ENCODE results near the gene TAAR6.
"Not testable (repeated sequence)": the region's sequence is repeated elsewhere in the genome, so short reads cannot be mapped to it uniquely, and the experiment has no call there.

Gene TAAR6

DNA sequence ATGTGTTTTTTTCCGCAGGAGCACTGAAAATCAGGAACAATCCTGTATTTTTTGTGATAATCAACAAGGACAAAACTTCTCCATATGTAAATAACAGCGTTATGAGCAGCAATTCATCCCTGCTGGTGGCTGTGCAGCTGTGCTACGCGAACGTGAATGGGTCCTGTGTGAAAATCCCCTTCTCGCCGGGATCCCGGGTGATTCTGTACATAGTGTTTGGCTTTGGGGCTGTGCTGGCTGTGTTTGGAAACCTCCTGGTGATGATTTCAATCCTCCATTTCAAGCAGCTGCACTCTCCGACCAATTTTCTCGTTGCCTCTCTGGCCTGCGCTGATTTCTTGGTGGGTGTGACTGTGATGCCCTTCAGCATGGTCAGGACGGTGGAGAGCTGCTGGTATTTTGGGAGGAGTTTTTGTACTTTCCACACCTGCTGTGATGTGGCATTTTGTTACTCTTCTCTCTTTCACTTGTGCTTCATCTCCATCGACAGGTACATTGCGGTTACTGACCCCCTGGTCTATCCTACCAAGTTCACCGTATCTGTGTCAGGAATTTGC lies at the start of gene TAAR6:
Gene TAAR6, plus strand, starts transcription at position 102 of the 557 bp plus-strand sequence. Its CDS starts 0 bp downstream, at position 102.
- DNase-seq, result no peak

GRCh38 chr6:132520953-132521352 lies 49.2 kb upstream of the TAAR6 start:
- no peak for DNase-seq

- DNase-seq, result no peak
Observed at GRCh38 chr6:132524646-132525045, 45.5 kb upstream of the TAAR6 start.

GRCh38 chr6:132525866-132526265 lies 44.3 kb upstream of the TAAR6 start:
- no peak for DNase-seq

DNA sequence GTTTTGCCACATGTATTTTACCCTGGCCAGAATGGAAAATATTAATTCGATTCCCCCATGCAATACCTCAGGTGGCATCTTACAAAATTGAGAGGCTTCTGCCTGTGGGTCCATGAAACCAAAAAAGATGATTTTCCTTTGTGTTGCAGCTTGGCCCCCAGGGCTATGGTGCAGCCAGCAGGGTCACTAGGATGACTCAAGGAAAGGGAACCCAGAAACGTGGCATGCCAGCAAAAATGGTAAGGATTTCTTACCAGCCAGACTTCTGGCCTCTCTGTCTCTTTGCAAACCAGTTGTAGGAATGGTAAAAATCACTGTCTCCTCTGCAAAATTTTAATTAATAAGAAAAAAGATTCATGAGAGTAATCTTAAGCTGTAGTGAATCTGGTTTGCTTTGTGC lies 43.7 kb upstream of the TAAR6 start:
- no peak for DNase-seq

- no peak for DNase-seq
Observed at GRCh38 chr6:132527791-132528190, 42.3 kb upstream of the TAAR6 start.

DNA sequence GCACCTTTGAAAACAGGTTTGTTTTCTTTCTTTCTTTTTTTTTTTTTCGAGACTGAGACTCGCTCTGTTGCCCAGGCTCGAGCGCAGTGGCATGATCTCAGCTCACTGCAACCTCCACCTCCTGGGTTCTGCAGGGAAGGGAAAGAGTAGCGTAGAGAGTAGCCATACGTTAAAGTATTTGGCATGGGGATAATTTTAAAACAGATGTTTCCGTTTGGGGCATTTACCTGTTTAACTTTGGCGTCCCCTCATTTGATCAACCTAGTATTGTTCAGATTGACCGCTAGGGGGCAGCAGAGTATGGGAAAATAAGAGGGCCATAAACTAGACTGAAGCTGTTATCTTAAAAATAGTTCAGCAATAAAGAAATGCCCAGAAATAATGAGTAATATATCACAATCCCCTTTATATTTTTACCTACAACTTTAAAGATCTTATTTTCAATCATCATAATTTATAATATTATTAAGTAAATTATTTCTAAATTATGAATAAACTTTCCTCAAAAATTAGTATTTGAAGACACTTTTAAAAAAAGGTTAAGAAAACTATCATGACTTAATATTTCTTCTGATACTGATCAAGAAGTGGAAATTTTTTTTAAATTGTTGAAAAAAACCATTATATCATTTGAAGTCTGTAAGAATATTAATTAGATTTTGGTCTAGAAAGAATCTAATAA lies 39.7 kb upstream of the TAAR6 start:
- DNase-seq, result peak; percentile 80

DNA sequence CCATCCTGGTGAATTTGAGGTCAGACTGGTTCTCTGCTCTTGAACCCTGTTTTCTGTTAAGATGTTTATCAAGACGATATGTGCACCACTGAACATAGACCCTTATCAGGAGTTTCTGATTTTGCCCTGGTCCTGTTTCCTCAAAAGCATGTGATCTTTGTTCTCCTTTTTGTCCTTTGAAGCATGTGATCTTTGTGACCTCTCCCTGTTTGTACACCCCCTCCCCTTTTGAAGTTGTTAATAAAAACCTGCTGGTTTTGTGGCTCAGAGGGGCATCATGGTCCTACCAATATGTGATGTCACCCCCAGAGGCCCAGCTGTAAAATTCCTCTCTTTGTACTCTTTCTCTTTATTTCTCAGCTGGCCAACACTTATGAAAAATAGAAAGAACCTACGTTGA lies 35.6 kb upstream of the TAAR6 start:
- not testable (repeated sequence) for DNase-seq

DNA sequence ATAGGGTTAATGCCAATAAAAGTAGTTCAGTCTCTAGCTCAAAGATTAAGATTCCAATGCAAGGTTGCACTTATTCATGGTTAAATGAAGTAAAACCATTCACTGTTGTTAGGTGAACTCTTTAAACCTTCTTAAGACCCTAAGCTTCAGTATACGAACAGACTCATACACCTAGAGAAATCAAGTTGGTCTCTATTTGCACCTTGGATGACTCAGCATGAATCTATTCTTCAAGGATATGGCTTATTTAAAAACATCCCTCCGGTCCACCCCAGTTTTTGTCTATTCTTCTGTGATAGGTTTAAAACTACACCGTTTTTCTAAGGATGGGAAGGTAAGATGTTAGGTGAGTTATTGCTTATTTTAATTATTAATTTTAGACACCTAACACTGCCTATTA lies 33.0 kb upstream of the TAAR6 start:
- no peak for DNase-seq

DNA sequence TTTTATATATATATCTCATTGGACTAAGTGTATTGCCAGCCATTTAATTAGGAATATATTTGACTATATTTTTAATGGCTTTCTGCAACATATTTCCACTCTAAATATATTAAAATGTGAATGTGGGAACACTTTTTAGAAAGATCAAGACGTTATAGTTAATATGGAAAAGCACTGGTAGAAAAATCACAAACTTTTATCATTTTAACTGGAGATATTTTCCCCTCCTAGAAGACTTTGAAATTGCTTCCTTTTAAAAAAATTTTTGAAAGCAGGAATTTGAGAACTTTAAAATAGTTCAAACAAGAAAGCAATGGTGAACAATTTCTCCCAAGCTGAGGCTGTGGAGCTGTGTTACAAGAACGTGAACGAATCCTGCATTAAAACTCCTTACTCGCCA lies 32.1 kb upstream of the TAAR6 start, which contains the start of gene TAAR9:
Gene TAAR9, plus strand, starts transcription at position 301 of the 400 bp plus-strand sequence. Its CDS starts 13 bp downstream, at position 314.
- DNase-seq, result no peak

DNA sequence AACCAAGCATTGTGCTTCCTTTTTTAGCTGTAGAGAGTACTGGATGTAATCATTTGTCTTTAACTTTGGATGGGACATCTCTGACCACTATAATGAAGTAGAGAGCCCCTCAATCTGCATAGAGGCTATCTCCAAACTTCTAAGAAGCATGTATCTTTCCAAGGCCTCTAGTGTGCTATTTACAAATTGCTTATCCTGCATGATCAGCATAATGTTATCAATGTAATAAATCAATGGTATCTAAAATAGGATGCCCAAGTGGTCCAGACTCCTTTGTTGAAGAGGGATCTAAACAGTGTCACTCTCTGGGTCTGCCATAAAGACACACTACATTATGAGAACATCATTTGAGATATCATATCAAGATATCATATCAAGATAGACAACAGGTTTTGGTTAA lies 25.3 kb upstream of the TAAR6 start:
- DNase-seq, result no peak

DNA sequence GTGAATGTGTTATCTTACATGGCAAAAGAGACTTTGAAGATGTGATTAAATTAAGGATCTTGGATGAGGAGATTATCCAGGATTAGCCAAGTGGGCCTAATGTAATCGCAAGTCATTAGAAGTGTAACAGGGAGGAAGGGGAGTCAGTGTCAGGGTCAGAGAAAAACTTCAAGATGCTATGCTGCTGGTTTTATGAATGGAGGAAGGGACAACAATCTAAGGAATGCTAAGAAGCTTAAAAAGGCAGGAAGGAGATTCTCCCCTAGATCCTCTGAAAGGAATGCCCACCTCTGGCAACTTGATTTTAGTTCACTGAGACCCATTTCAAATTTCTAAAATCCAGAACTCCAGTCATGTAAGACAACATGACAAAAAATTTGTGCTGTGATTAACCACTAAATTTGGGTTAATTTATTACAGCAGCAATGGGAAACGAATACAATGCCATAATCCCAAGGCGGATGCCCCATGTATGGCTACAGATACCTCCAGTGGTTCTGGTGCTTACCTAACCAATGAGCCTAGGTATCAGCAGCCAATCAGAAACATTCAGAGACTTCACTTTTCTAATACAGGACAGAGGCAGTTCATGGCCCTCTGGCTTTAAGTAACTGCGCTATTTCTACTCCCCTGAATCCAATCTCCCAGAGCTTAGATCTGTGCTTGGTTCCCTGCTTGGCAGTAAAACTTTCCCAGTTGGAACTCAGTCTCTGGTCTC lies 21.2 kb upstream of the TAAR6 start:
- DNase-seq, result no peak

- DNase-seq, result no peak
Observed at GRCh38 chr6:132551214-132551613, 18.9 kb upstream of the TAAR6 start.

GRCh38 chr6:132552372-132552771 lies 17.8 kb upstream of the TAAR6 start, which contains the start of gene TAAR8:
Gene TAAR8 (plus strand): TSS chr6:132552672. CDS start chr6:132552693, 21 bp downstream.
- no peak for DNase-seq

- not testable (repeated sequence) for DNase-seq
Observed at GRCh38 chr6:132560087-132560486, 10.0 kb upstream of the TAAR6 start.

- DNase-seq, result no peak
Observed at GRCh38 chr6:132566404-132566803, 3.7 kb upstream of the TAAR6 start.

- DNase-seq, result no peak
Observed at GRCh38 chr6:132567566-132567965, 2.6 kb upstream of the TAAR6 start.

DNA sequence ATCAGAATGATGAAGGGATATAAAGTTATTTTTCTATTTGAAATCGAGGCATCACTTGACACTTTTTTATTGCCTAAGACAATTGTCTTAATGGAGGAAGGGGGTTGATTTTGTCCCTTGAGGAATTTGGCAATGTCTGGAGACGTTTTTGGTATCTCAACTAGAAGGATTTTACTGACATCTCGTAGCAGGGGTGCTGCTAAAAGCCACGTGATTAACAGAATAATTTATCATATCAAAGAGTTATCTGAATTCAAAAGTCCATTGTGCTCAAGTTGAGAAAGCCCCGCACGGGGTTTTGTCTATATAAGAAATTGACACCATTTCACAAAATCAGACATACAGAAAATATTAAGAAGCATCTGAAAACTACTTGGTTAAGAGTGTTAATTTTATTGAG lies 1.5 kb upstream of the TAAR6 start:
- no peak for DNase-seq

- DNase-seq, result no peak
Observed at GRCh38 chr6:132569170-132569569, 952 bp upstream of the TAAR6 start.

DNA sequence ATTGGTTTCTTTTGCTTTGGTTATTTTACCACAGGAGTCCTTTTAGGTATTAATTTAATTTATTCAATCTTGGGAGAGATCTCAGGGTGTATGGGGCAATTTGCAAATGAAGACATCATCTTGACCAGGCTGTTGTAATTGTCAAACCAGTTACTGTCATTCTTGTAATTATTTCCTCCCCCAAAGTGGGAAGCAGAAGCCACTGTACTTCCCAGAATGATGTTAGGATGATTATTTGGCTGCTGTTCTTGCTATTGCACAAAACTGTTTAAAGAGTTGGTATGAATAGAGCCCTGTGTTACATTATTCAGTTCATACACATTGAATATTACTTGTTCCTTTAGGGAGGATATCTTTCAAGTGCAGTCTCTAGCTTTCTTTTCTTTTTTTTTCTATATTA lies 1.7 kb downstream of the TAAR6 start:
- DNase-seq, result no peak

- no peak for DNase-seq
Observed at GRCh38 chr6:132584698-132585097, 14.6 kb downstream of the TAAR6 start.

- DNase-seq, result no peak
Observed at GRCh38 chr6:132587424-132587823, 17.3 kb downstream of the TAAR6 start.

DNA sequence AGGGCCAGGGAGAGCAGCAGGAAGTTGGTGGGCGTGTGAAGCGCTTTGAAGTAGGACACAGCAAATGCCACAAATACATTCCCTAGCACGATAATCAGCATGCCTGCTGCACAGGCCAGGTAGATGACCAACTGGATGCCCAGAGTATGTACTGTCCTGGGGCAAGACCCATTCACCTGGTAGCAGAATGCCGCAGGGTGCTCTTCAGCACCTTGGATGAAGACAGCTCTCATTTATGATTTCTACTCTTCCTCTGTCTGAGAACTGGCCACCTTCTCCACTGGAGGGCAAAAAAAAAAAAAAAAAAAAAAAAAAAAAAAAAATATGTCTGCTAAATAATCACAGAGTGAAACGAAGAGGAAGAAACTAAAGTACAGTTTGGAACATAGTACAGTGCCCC lies 19.3 kb downstream of the TAAR6 start, which contains the start of gene TAAR5:
Gene TAAR5, minus strand, starts transcription at position 288 of the 400 bp plus-strand sequence. Its CDS starts 55 bp downstream, at position 233.
- DNase-seq, result no peak

- DNase-seq, result no peak
Observed at GRCh38 chr6:132590362-132590761, 20.2 kb downstream of the TAAR6 start.
